GM12801 (cell line): ENCODE data around the gene PSAPL1.

Source experiments
- CTCF ChIP-seq: IDR thresholded peaks from one replicate; pipeline ENCODE4 v1.5.1; 2011; ENCODE audit warnings: control low read depth; ENCODE audit not compliant: insufficient read length; ENCODE audit errors: extremely low read depth

PSAPL1 gene

GRCh38 chr4:7448036-7448435 is 13.3 kb upstream of the PSAPL1 start:
- no peak for TF ChIP-seq CTCF

- TF ChIP-seq CTCF: no peak
These were observed 12.5 kb upstream of the PSAPL1 start for GRCh38 chr4:7447236-7447635.

GRCh38 chr4:7444731-7445130 is 10.0 kb upstream of the PSAPL1 start:
- no peak for TF ChIP-seq CTCF

- TF ChIP-seq CTCF: no peak
These were observed 9.6 kb upstream of the PSAPL1 start for GRCh38 chr4:7444314-7444713.

GRCh38 chr4:7442574-7443162 is 7.9 kb upstream of the PSAPL1 start:
- TF ChIP-seq CTCF: no peak

GRCh38 chr4:7441201-7441600 is 6.5 kb upstream of the PSAPL1 start:
- no peak for TF ChIP-seq CTCF

GRCh38 chr4:7439699-7440098 is 5.0 kb upstream of the PSAPL1 start:
- no peak for TF ChIP-seq CTCF

GRCh38 chr4:7436256-7436655 is 1.5 kb upstream of the PSAPL1 start:
- no peak for TF ChIP-seq CTCF
